ENCODE data around the gene MT1X.

Gene MT1X

DNA sequence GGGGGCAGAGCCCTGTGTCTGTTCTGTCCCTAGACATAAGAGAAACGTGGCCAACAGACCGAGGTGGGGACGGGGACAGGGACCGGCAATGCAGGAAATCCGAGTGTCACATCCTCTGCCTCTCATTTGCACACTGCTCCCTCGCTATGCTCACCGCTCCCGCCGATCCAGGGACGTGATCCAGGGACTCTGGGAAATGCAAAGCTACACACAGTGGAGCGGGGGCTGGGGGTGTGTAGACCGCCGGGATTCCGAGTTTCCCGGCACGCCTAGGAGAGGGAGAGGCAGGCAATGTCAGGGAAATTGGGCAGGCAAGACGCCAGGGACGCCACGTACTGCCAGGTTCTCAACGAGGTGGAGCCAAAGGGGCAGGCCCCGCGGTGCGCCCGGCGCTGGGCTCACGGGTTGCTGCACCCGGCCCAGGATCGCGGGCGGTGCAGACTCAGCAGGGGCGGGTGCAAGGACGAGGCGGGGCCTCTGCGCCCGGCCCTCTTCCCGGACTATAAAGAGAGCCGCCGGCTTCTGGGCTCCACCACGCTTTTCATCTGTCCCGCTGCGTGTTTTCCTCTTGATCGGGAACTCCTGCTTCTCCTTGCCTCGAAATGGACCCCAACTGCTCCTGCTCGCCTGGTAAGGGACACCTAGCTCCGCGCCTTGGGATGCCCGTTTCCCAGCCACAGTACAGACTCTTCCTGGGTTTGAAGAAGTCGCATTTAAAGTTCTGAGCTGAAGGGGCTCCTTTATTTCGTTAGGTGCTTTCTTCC, at the start of gene MT1X:
TSS of gene MT1X (plus strand) at position 532 of the 764 bp plus-strand sequence. CDS start at position 603, 71 bp downstream.
- DNase-seq = peak; percentile 83

DNA sequence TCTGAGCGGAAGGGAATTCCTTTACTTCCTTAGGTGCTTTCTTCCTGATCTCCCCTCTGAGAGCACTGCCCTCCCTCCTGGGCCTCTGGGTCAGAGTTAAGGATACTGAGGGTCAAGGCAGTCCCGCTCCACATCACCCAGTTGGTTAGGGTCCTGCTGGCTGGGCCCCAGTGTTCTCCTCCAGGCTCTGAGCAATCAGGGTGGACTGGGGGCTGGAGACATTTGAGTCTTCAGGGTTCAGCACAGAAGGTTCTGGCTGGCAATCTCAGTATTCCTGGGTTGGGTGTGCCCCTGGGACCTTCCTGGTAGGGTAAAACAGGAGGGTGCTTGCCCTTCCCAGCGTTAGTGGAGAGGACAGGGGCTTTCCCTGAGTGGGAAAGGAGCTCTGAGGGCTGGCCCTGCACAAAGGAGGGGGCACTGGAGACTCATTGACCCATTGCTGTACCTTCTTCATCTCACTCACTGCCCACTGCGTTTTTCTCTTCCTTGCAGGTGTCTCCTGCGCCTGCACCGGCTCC, 49.4 kb upstream of the MT1X start:
- DNase-seq = no peak

DNA sequence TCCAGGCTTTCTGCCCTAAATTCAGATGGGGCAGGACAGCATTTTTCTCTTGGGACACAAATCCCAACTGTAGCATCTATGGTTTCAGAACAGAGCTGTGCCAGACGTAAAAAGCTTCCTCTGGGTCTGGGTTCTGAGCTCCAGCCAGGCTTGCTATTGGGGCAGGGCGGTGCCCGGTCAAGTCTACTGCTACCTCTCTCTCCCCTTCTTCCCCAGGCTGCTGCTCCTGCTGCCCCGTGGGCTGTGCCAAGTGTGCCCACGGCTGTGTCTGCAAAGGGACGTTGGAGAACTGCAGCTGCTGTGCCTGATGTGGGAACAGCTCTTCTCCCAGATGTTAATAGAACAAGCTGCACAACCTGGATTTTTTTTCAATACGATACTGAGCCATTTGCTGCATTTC, 48.7 kb upstream of the MT1X start:
- DNase-seq = no peak

DNA sequence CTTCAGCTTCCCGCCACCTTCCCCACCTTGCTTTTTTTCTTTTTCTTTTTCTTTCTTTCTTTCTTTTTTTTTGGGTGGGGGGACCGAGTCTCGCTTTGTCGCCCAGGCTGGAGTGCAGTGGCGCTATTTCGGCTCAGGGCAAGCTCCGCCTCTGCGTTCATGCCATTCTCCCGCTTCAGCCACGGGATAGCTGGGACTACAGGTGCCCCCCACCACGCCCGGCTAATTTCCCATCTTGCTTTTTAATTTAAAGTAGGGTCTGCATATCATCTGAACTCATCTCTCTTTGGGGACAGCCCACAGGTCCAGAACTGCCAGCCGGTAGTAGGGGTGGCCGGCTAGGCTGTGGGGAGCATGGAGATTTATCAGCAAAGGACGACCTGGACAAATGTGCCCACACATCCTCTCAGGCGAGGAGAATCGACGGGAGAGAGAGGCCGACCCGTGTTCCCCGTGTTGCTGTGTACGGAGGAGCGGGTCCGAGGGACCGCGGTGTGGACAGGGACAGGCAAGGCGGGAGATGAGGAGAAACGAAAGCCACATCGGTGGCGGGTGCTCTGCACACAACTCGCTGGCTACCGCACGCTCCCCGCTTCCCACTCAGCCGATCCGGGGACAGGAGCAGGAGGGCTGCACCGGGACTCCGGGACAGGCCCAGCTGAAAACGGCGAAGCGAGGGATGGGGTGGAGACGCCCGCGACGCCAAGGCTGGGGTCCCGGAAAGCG, 47.4 kb upstream of the MT1X start:
- no peak for DNase-seq

DNA sequence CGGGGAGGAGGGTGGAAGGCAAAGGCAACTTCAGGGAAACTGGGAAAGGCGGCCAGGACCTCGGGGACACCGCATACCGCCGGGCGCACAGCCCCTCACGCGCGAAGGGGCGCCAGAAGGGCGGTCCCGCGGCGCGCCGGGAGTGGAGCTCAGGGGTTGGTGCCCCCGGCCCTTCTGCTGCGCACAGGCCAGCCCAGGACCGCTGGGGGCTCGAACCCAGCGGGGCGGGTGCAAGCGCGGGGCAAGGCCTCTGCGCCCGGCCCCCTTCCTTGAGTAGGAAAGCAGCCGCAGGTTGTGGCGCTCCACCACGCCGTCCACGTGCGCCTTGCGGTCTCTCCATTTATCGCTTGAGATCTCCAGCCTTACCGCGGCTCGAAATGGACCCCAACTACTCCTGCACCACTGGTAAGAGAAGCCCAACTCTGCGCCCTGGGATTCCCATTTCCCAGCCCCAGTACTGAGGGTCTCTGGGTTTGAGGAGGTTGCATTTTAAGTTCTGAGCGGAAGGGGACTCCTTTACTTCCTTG, 46.8 kb upstream of the MT1X start:
- DNase-seq = no peak

DNA sequence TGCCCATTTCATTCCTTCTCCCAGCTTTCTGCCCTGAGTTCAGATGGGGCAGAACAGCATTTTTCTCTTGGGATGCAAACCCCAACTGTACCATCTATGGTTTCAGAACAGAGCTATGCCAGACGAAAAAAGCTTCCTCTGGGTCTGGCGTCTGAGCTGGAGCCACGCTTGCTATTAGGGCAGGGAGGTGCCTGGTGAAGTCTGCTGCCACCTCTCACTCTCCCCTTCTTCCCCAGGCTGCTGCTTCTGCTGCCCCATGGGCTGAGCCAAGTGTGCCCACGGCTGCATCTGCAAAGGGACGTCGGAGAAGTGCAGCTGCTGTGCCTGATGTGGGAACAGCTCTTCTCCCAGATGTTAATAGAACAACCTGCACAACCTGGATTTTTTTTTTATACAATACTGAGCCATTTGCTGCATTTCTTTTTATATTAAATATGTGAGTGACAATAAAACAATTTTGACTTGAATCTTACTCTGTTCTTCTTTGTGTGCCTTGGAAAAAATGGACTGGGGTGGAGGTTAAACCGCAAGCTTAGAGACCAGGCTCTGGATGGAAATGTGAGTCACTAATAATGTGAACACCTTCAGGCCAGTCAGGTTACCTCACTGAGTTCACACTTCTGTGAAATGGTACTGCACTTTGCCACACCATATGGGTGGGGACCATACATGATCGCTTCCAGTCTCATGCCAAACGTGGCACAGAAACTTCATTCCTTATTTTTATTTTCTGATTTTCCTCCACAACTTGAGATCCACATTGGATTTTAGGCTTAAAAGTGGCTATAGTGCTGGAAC, 45.5 kb upstream of the MT1X start:
- DNase-seq = no peak

DNA sequence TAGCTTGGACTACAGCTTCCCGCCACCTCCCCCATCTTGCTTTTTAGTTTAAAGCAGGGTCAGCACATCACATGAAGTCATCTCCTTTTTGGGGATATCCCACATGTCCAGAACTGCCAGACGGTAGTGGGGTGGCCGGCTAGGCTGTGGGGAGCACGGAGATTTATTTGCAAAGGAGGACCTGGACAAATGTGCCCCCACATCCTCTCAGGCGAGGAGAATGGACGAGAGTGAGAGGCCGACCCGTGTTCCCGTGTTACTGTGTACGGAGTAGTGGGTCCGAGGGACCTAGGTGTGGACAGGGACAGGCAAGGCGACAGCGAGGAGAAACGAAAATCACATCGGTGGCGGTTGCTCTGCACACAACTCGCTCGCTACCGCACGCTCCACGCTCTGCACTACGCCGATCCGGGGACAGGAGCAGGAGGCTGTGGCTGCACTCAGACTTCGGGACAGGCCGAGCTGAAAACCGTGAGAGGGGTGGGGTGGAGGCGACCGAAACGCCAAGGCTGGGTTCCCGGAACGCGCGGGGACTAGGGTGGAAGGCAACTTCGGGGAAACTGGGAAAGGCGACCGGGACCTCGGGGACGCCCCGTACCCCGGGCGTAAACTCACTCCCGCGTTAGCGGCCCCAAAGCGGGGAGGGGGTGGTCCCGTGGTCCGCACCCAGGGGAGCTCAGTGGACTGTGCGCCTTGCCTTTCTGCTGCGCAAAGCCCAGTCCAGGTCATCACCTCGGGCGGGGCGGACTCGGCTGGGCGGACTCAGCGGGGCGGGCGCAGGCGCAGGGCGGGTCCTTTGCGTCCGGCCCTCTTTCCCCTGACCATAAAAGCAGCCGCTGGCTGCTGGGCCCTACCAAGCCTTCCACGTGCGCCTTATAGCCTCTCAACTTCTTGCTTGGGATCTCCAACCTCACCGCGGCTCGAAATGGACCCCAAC, 44.2 kb upstream of the MT1X start, which contains the start of gene MT1A:
TSS of gene MT1A (plus strand) at position 853 of the 937 bp plus-strand sequence. CDS start at position 926, 73 bp downstream.
- no peak for DNase-seq

DNA sequence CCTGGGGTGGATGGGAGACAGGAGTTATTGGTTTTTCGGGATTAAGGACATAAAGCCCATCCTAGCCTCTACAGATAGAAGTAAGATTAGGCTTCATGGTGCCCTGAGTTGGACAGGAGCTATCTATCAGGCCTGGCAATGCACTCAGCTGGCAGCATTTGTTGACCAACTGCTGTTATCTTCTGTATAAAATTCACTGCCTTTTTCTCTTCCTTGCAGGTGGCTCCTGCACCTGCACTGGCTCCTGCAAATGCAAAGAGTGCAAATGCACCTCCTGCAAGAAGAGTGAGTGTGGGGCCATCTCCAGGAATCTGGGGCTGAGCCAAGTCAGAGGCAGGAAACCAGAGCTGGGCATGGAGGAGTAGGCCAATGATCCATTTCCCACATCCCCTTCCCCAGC, 43.2 kb upstream of the MT1X start:
- DNase-seq = no peak

DNA sequence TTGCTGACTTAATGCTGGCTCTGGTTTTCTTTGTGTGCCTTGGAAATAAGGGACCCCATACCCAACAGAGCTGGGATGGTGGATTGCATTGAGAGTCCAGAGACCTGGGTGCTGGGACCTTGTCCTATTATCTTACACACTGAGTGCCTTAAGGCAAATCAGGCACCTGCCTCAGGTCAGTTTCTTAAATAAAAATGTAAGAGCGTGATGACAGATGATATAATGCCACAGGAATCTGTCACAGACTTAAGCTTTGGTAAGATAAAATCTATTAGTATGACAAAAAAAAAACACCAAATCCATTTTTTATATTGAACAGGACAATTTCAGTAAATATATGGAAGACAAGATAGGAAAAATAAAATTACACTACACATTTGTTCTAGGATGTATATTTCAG, 42.2 kb upstream of the MT1X start:
- DNase-seq = no peak

DNA sequence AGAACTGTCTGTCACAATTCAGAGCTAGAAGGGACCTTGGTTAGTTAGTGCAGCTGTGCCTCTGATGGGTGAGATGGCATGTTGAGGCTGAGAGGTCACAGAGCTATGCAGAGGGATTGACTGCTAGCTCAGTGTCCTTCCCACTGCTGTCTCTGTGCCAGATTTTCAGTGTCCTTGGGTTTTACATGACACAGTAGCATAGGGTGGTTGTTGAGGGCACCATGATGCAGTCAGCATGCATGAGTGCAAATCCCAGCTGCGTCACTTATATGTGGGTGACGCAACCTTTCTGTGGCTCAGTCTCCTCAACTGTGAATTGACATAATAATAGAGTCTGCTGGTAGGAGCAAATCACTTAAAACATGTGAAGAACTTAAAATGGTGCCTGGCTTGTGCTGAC, 41.1 kb upstream of the MT1X start:
- DNase-seq = no peak

DNA sequence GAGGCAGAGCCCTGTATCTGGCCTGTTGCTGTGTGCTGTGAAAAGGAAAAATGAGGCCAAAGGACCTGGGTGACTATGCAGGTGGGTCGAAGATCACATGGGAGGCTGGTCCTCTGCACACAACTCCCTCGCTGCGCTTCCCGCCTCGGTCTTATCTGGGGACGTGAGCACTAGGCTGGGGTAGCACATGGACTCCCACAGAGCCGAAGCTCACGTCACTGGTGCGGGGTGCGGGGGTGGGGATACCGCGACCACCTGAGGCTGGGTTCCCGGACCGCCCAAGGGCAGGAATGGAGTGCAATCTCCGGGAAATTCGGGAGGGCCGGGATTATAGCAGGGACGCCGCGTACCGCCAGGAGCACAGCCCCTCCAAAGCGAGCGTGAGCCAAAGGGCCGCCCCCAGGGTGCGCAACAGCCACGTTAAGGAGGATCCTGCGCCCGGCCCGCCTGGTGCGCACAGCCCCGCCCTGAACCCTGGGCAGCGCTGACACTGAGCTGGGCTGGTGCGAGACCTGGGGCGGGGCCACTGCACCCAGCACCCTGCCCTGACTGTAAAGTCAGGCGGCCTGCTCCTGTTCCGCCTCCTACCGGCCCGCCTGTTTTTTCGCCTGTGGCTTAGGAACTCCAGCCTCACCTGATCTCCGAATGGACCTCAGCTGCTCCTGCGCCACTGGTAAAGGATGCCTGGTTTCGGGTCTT, 39.0 kb upstream of the MT1X start:
- no peak for DNase-seq

DNA sequence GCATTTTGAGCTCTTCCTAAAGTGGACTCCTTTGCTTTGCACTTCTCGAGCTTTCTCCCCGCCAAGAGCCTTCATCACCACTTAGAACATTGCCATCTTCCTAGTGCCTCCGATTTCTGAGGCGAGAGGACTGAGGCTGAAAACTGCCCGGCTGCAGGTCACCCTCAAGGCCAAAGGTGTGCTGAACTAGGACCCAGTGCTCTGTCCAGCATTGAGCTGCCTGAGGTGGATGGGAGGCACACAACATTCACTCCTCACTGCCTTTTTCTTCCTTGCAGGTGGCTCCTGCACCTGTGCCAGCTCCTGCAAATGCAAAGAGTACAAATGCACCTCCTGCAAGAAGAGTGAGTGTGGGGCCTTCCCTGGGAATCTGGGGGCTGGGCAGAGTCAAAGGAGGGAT, 38.4 kb upstream of the MT1X start:
- DNase-seq = no peak

DNA sequence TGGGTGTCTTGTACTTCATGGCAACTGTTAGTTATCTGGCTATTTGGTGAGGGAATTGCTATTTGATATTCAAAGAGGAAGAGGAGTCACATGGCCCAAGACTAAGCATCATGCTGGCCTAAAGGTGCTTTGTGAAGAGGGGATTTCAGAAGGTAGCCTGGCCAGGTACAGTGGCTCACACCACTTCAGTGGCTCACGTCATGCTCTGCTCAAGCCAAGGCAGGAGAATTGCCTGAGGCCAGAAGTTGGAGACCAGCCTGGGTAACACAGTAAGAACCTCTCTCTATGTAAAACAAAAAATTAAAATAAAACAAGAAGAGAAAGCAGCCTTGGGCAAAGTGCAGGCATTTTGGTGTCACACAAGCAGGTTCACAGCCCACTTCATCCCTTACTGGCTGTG, 37.0 kb upstream of the MT1X start:
- DNase-seq = no peak

DNA sequence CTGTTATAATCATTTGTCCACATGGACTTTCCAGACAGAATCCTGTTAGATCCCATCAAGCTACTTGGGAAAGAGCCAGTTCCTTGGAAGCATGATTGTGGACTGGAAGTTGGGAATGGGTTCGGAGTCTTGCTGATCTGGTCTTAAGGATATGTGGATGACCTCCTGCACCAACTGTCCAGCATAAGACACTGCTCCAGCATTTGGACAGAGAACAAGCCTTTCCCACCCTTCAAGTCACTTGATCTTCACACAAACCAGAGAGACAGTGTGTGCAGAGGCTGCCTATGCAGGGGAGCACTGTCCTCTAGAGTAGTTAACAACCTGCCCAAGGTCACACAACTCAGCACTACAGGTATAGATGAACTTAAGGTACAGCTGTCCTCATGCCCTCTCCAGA, 36.4 kb upstream of the MT1X start:
- DNase-seq = no peak

DNA sequence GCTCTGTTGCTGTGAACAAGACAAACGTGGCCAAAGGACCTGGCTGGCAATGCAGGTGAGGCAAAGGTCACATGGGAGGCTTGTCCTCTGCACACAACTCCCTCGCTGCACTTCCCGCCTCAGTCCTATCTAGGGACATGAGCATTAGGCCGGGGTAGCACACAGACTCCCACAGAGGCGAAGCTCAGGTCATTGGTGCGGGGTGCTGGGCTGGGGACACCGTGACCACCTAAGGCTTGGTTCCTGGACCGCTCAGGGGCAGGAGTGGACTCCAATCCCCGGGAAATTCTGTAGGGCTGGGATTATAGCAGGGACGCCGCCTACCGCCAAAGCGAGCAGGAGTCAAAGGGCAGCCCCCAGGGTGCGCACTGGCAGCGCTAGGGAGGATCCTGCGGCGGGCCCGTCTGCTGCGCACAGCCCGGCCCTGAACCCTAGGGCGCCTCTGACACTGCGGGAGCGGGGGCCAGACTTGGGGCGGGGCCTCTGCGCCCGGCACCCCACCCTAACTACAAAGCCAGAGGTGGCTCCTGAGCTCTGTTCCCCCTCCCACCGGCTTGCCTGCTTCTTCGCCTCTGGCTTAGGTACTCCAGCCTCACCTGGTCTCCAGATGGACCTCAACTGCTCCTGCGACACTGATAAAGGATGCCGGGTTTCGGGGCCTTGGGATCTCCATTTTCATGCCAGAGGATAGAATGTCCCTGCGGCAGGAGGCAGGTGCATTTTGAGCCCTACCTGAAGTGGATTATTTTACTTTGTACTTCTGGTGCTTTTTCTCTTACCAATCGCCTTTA, 34.4 kb upstream of the MT1X start:
- DNase-seq = no peak

DNA sequence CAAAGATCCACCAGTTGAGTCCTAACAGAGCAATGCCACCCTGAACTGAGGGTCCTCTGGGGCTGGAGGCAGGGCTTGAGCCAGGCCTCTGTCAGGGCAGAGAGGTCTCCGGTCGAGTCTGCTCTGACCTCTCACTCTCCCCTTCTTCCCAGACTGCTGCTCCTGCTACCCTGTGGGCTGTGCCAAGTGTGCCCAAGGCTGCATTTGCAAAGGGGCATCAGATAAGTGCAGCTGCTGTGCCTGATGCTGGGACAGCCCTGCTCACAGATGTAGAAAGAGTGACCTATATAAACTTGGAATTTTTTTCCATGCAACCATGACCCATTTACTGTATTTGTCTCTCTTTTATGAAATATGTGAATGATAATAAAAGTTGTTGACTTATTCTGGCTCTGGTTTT, 33.0 kb upstream of the MT1X start:
- DNase-seq = no peak

DNA sequence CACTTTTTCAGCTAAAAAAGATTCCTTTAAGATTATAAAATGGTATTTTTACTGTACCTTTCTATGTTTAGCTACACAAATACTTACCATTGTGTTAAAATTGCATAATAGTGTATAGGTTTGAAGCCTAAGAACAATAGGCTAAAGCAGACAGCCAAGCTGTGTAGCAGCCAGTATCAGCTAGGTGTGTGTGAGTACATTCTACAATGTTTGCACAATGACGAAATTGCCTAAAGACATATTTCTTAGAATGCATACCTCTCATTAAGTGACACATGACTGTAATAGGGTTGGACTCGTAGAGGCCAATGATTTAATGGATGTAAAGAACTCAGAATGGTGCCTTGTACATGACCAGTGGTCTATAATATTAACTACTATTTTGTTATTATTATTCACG, 32.5 kb upstream of the MT1X start:
- DNase-seq = no peak

DNA sequence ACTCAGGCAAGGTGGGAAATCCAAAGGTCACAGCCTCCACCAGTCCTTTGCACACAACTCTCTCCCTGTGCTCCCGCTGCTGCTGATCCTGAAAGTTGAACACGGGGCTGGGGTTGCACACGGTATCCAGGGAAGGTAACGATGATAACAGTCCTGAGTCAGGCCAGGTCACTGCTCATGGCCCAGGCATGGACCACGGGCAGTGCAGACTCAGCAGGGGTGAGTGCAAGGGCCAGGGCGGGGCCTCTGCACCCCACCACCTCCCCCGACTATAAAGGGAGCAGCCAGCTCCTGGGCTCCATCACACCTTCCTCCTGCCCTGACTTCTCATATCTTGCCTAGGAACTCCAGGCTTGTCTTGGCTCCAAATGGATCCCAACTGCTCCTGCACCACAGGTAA, 30.7 kb upstream of the MT1X start, which contains the start of gene MT1B:
TSS of gene MT1B (plus strand) at position 301 of the 400 bp plus-strand sequence. CDS start at position 369, 68 bp downstream.
- DNase-seq = no peak

DNA sequence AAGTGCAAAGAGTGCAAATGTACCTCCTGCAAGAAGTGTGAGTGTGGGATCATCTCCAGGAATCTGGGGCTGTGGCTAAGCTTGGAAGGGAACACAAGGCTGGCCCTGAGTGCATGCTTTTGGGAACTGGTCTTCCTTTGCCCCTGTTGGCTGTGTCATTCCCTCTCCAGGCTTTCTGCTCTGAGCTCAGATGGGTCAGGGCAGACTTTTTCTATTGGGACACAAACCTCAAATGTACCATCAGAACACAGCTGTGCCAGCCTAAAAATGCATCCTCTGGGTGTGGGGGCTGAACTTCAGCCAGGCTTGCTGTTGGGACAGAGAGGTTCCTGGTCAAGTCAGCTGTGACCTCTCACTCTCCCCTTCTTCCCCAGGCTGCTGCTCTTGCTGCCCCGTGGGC, 29.7 kb upstream of the MT1X start:
- DNase-seq = no peak

DNA sequence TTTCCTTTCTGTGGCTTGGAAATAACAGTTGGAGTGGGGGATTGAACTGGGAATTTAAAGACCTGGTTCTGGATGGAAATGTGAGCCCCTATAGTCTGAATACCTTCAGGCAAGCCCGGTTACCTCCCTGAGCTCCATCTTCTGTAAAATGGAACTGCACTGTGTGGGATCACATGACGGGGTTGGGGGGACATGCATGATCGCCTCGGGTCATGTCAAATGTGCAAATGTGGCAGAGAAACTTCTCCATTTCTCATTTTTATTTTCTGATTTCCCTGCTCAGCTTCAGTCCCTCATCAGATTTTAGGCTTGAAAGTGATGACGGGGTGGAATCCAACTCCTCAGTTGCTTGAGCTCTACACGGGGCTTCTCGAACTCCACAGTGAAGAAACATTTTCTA, 29.1 kb upstream of the MT1X start:
- DNase-seq = no peak

Data from OCI-M1 (cell line).